Pons (tissue), 1 donor: ENCODE measurements around the gene DDX10.
"Not testable (repeated sequence)": the region's sequence is repeated elsewhere in the genome, so short reads cannot be mapped to it uniquely, and the experiment has no call there.

ENCODE experiments used
- DNase-seq: peaks from one replicate; pipeline ENCODE4 v3.0.0-alpha.2; 2016; ENCODE audit warnings: low spot score

Gene DDX10

GRCh38 chr11:108774037-108774730, 109.3 kb downstream of the DDX10 start:
- no peak for DNase-seq

GRCh38 chr11:108775324-108775723, 110.5 kb downstream of the DDX10 start:
- DNase-seq: no peak

- DNase-seq: not testable (repeated sequence)
Measured at GRCh38 chr11:108779147-108779546, 114.3 kb downstream of the DDX10 start.

- no peak for DNase-seq
Measured at GRCh38 chr11:108780119-108780518, 115.2 kb downstream of the DDX10 start.

- no peak for DNase-seq
Measured at GRCh38 chr11:108781946-108782345, 117.1 kb downstream of the DDX10 start.

- DNase-seq: no peak
Measured at GRCh38 chr11:108786281-108786990, 121.6 kb downstream of the DDX10 start.

- DNase-seq: no peak
Measured at GRCh38 chr11:108787105-108787504, 122.2 kb downstream of the DDX10 start.

- no peak for DNase-seq
Measured at GRCh38 chr11:108788565-108789199, 123.8 kb downstream of the DDX10 start.

- no peak for DNase-seq
Measured at GRCh38 chr11:108790501-108791299, 125.8 kb downstream of the DDX10 start.

GRCh38 chr11:108793138-108793537, 128.3 kb downstream of the DDX10 start:
- no peak for DNase-seq

- no peak for DNase-seq
Measured at GRCh38 chr11:108793611-108794010, 128.7 kb downstream of the DDX10 start.

GRCh38 chr11:108796551-108796950, 131.7 kb downstream of the DDX10 start:
- no peak for DNase-seq

GRCh38 chr11:108797578-108798100, 132.8 kb downstream of the DDX10 start:
- DNase-seq: no peak

GRCh38 chr11:108802492-108802891, 137.6 kb downstream of the DDX10 start:
- no peak for DNase-seq

- no peak for DNase-seq
Measured at GRCh38 chr11:108803776-108804175, 138.9 kb downstream of the DDX10 start.

GRCh38 chr11:108804511-108804910, 139.6 kb downstream of the DDX10 start:
- no peak for DNase-seq

GRCh38 chr11:108805030-108805429, 140.2 kb downstream of the DDX10 start:
- DNase-seq: no peak

GRCh38 chr11:108807262-108807661, 142.4 kb downstream of the DDX10 start:
- DNase-seq: no peak

- no peak for DNase-seq
Measured at GRCh38 chr11:108813086-108813485, 148.2 kb downstream of the DDX10 start.

GRCh38 chr11:108817976-108818375, 153.1 kb downstream of the DDX10 start:
- no peak for DNase-seq

GRCh38 chr11:108818971-108819370, 154.1 kb downstream of the DDX10 start:
- DNase-seq: no peak

GRCh38 chr11:108819957-108820356, 155.1 kb downstream of the DDX10 start:
- no peak for DNase-seq
